Activated CD4-positive, alpha-beta T cell treated with anti-CD3 and anti-CD28 coated beads, Interleukin-2, amount 50 U/mL, for 48 hours (primary cell): ENCODE data around the gene MTHFD1L.
"Not testable (repeated sequence)": the region's sequence is repeated elsewhere in the genome, so short reads cannot be mapped to it uniquely, and the experiment has no call there.

ENCODE experiments used
- DNase-seq, 2 experiments: peaks; one replicate each; pipeline ENCODE4 v3.0.0-alpha.2; 2020

Gene MTHFD1L

DNA sequence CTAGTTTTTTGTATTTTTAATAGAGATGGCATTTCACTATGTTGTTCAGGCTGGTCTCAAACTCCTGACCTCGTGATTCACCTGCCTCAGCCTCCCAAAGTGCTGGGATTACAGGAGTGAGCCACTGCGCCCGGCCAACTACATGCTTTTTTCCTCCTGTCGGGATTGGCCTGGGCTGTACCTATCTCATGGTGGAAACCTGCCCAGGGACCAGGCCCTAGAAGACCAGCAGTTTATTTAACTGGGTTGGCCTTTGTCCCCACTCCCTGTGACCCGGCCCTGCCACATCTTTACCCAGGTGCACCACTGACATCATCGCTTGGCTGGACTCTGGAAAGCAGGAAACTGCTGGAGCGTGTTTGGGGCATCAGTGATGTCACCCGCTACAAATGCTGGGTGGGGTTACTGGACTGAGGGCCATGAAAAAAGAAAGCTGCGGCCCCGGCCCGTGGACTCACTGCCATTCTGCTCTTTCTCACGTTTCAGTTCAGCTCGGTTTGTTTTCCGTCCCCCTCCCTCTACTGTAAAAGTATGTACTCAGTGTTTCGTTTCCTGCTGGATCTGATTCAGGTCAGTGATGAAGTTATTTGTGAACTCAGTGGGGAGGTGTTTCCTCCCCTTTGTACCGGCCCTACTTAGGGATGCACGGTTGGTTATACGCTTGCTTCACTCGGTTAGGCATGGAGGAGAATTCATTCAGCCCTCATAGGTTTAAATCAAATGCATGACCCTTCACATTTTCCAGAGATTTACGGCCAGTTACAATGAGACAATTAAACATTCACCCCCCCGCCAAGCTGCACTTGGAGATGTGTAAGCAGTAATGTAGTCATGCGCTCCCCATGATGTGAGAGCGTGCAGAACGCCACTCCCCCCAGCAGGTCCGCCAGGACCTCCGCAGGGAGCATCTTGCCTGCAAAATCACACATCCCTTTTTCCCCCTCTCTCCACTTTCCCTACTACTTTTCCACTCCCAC, 179.3 kb downstream of the MTHFD1L start:
- no peak for DNase-seq

DNA sequence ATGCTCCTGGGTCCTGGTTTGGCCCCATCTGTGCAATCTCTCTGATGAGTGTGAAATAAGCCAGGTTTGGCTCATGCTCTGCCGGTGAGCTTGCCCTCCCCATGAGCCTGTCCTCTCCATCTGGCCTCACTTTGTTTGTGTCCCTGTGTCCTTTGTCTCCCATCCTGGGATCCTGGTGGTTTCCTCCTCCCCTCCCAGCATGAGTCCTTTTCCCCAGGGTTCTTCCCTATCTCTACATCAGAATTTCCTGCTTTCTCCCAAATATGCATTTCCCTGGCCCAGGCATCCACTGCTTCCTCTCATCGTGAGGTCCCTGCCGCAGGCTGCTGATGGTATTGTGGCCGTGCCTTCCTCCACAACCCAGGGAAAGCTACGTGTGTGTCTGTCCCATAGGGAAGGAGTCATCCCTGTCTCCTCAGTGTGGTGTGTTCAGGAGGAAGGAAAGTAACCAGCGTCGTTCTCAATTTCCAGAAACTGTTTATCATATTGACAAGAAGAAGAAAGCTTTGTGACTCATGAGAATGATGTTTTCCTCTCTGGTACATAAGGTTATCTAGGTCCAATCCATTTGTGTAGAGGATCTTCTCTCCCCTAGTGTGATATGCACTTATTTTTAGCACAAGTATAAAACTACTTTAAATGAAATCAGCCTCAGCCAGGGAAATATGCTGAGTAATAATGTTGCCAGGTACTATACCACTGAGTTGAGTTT, 180.2 kb downstream of the MTHFD1L start:
- not testable (repeated sequence) for DNase-seq

DNA sequence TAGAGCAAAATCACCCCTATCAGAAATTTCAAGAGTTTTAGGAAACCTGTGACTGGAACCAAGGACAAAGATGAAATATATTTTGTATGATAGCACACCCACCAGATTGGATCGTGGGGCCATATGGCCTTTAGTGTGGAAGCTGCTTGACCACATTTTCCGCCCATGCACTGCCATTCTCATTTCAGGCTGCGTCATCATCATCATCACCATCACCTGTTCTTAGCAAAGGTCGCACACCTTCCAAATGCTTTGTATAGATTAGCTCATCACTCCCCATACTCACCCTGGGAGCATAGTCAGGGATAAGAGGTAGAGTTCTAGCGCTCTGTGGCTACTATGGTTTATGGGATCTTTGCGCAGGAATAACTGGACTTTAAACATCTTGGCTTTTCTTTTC, 185.7 kb downstream of the MTHFD1L start:
- DNase-seq = no peak

DNA sequence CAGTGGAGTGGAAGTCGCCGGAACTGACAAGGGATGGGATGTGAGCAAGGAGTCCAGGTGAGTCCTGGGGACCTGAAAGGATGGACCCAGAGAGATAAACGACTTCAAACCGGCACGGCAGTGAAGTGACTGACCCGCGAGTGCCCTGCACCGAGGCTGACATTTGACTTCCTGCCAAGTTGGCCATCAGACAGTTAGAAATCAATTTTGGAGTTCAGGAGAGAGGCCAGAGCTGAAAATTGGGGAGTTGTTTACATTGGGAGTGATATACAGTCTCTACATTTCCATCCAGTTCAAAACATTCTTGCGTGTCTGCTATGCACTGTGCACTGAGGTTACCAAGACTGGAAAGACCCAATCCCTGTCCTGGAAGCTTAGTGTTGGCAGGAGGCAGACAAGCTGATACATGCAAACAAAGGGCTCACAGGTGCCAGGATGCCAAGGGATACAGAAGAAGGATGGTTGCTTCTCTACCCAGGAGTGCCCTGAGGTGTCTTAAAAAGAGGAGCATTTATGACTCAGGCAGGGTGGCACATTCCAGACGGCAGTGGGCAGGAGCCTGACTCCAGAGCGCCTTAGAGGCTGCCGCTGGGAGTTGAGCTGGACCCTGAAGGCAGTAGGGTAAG, 186.6 kb downstream of the MTHFD1L start:
- no peak for DNase-seq

DNA sequence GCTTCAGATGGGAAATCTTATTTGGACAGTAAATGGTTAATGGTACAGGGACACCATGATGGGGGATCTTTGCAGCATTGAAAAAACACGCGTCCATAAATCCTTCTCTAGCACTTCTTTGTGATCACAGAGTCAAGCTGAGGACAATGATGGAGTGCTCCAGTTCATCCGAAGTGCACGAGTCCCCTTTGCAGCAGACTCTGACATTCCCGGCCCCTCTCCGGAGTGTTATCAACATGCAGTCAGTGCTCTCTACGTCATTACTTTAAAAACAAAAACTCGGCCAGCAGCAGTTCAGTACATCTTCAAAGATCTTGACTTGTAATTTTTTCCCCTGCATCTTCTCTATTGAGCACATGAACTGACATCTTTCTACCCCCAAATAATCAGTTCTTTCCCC, 188.8 kb downstream of the MTHFD1L start:
- no peak for DNase-seq

- DNase-seq = no peak
Measured at GRCh38 chr6:151056230-151056907, 190.9 kb downstream of the MTHFD1L start.

DNA sequence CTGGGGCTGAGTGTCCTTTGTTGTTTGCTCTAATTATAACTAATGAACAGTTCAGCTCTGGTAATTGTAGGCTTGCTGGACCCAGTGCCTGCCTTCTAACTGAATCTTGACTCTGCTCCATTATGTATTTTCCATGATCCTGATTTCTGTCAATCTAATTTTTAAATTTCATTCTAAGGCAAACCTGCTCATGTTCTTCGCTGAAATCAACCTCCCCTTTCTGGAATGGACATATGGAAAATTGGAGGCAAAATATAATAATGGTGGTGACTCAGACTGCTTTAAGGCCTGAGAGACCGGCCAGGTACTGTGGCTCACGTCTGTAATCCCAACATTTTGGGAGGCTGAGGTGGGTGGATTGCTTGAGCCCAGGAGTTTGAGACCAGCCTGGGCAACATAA, 191.6 kb downstream of the MTHFD1L start:
- DNase-seq = no peak

GRCh38 chr6:151058021-151058733, 192.7 kb downstream of the MTHFD1L start:
- no peak for DNase-seq

DNA sequence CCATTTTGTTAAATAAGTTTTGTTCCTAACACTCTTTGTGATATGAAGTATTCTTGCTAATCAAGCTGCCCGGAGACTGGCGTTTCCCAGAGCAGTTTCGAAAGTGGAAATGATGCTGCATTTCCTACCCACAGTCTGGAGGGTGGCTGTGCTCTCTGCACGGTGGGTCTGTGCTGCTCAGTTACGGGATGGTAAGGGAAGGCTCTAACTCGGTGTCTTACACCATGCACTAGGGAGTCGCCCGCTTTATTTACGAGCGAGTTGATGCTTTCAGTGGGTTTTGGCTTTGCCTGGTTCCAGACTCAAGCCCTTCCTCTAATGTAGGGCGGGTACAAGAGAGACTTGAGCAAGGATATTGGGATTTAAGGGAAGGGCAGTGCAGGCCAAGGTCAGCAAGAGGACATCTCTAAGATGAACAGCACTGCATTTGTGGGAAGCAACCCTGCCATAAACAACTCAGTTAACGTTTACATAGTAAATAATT, 194.2 kb downstream of the MTHFD1L start:
- DNase-seq = no peak

GRCh38 chr6:151060096-151060765, 194.7 kb downstream of the MTHFD1L start:
- no peak for DNase-seq

- no peak for DNase-seq
Measured at GRCh38 chr6:151060766-151061531, 195.4 kb downstream of the MTHFD1L start.

DNA sequence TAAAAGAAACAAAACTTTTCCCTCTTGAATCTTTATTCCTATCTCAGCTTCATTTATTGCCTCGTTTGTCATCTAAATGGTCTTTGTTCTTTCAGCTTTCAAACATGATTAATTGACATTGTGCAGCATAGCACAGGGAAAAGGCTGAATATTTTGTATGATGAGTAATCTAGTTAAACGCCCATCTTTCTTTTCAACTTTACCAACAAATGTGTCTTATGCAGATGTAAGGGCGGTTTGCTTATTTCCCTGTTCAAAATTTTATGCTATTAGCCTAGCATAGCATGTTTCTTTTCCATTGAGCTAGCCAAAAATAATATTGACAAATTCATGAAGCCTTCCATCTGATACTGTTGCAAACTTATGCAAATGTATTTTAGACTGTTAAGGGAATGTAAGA, 197.8 kb downstream of the MTHFD1L start:
- DNase-seq = no peak

GRCh38 chr6:151063842-151064647, 198.5 kb downstream of the MTHFD1L start:
- DNase-seq = no peak

DNA sequence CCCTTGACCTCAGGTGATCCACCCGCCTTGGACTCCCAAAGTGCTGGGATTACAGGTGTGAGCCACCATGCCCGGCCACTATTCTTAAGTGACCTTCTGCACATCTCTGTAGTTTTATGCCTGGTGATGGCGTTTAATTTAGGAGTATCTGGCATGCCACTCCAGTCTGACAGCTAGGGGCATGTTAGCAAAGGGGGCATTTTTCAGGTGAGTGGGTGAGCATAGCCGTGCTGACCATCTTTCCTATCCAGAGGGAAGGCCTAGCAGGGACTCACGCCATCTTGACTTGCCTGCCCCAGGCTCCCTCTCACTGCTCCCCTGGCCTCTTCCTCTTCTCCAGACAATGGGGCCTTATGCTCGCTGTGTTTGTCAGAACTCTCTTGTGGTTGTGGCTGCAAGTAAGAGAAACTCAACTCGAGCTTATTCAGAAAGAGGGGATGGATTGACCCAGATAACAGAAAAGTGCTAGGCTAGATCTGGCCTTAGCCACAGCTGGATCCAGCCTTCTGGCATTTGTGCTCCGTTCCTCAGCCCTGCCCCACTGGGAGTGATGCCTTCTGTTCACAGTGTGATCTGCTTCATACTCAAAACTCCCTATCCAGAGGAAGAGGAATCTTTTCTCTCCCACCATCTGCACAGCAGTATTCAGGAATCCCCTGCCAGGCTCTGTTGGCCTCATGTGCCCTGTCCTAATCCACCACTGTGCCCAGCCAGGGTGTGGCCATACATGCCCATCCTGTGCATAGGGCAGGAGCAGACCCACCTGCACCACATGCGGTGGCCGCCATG, 199.7 kb downstream of the MTHFD1L start:
- DNase-seq = no peak

GRCh38 chr6:151067684-151068596, 202.4 kb downstream of the MTHFD1L start:
- DNase-seq = no peak

DNA sequence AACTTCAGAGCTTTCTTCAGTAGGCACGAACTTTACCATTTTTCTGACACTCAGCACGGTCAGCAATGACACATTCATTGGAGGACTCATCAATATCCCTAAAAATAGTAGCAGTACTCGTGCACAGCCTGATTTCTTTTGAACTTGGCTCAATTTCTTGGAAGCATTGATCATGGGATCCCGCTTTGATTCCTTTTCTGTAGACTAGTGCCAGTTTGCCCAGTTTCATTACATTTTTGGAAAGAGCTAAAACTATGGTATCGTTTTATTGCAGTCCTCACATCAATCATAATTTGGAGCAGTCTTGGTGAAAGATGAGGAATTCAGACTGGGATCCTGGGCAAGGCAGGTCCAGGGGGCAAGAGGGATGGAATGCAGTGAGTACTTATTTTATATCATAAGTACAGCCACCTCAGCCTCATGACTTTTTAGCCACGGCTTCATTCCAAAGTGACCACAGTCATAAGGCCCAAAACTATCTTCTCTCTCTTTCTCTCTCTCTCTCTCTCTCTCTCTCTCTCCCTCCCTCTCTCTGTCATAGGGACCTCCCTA, 203.3 kb downstream of the MTHFD1L start:
- DNase-seq = no peak

GRCh38 chr6:151069641-151070040, 204.1 kb downstream of the MTHFD1L start:
- no peak for DNase-seq
